GM12878 (cell line): Measurements from ENCODE around the gene BRICD5. TPM values are rescaled to one million over a fixed set of nuclear protein-coding genes. Genes with fewer than 3 reads are reported as not detected.

Experiments
- ATAC-seq: fragments of 200-7000 bp; cut with Tn5 transposase; 3 replicates; pipeline ENCODE4 v1.9.1; 2020; ENCODE audit warnings: mild to moderate bottlenecking, moderate library complexity
- Bru-seq: library from RNA; stranded (reverse); fragments of 400-500 nt; gene quantifications from one replicate; lab custom pipeline; 2021; lab: Mats Ljungman, UMichigan
- BruChase-seq, 2 experiments: library from RNA; stranded (reverse); fragments of 400-500 nt; gene quantifications; one replicate each; lab custom pipeline; 2021; lab: Mats Ljungman, UMichigan
- BruUV-seq: library from RNA; stranded (reverse); fragments of 400-500 nt; replicated peaks from 2 replicates; lab custom pipeline; 2021; lab: Mats Ljungman, UMichigan
- CTCF ChIA-PET: fragments of 300-600 bp; sonication (Branson Sonifier 250); formaldehyde crosslinking; extraction: SDS; loops from one replicate; lab custom pipeline; 2021; ENCODE audit warnings: inconsistent platforms; lab: Yijun Ruan, JAX
- POLR2A ChIA-PET: fragments of 350-600 bp; formaldehyde crosslinking; extraction: SDS; loops from one replicate; lab custom pipeline; 2021; ENCODE audit warnings: inconsistent platforms; lab: Charles Lee
- RAD21 ChIA-PET: fragments of 300-600 bp; sonication (Branson Sonifier 250); formaldehyde crosslinking; loops from one replicate; lab custom pipeline; 2023; ENCODE audit warnings: antibody characterized with exemption; ENCODE audit not compliant: unreplicated experiment; lab: Charles Lee
- SMC1A ChIA-PET: fragments of 300-600 bp; sonication (Branson Sonifier 250); formaldehyde crosslinking; loops from one replicate; lab custom pipeline; 2023; ENCODE audit not compliant: unreplicated experiment, uncharacterized antibody; lab: Charles Lee
- DNase-seq: peaks from one replicate; pipeline ENCODE4 v3.0.0-alpha.2; 2011; ENCODE audit warnings: low read depth, low spot score
- FAIRE-seq: peaks from 3 replicates; lab custom pipeline; 2011; peaks lifted over from hg19 to GRCh38; lab: Jason Lieb, UNC
- H2AFZ ChIP-seq: 2 replicates; pipeline ENCODE4 v1.6.0; 2011; ENCODE audit warnings: low read depth, low read length, control low read depth; ENCODE audit not compliant: control insufficient read depth
- H3K27ac ChIP-seq: 2 replicates; pipeline ENCODE4 v1.5.1; 2011; ENCODE audit warnings: control low read depth; ENCODE audit not compliant: control insufficient read depth, insufficient read depth
- H3K27me3 ChIP-seq, 2 experiments: replicated peaks in 1 of 2; 2 replicates each; pipeline versions ENCODE4 v1.6.0 to v1.6.1; 2011; ENCODE audit warnings: low read length in 1 of 2; ENCODE audit not compliant: control insufficient read depth in 2 of 2, insufficient read depth in 2 of 2
- H3K36me3 ChIP-seq, 2 experiments: 2 replicates each; pipeline ENCODE4 v1.5.1; 2011; ENCODE audit warnings: low read length in 1 of 2; ENCODE audit not compliant: control insufficient read depth in 2 of 2, insufficient read depth in 2 of 2
- H3K4me1 ChIP-seq: 2 replicates; pipeline ENCODE4 v1.6.1; 2011; ENCODE audit warnings: mild to moderate bottlenecking, low read length, moderate library complexity, mixed read lengths; ENCODE audit not compliant: control insufficient read depth, insufficient read depth
- H3K4me2 ChIP-seq: 2 replicates; pipeline ENCODE4 v1.6.0; 2011; ENCODE audit warnings: control low read depth; ENCODE audit not compliant: control insufficient read depth, insufficient read depth
- H3K4me3 ChIP-seq: fragments of 200-600 bp; sonication (generic); 2 replicates; pipeline ENCODE4 v1.5.1; 2016
- H3K79me2 ChIP-seq: 2 replicates; pipeline ENCODE4 v1.6.0; 2011; ENCODE audit warnings: low read length; ENCODE audit not compliant: control insufficient read depth, insufficient read depth
- H3K9ac ChIP-seq: 2 replicates; pipeline ENCODE4 v1.8.0; 2011; ENCODE audit warnings: low read length, control low read depth, mixed read lengths; ENCODE audit not compliant: control insufficient read depth, insufficient read depth
- H3K9me3 ChIP-seq: replicated peaks from 3 replicates; pipeline ENCODE4 v1.5.1; 2011; ENCODE audit warnings: mild to moderate bottlenecking, low read length; ENCODE audit not compliant: control insufficient read depth, insufficient read depth
- H4K20me1 ChIP-seq: 2 replicates; pipeline ENCODE4 v1.6.0; 2011; ENCODE audit not compliant: control insufficient read depth, insufficient read depth
- MTA3 ChIP-seq: IDR thresholded peaks from 2 replicates; pipeline ENCODE4 v1.6.1; 2012; ENCODE audit warnings: low read length, inconsistent platforms, borderline replicate concordance
- NFIC ChIP-seq: IDR thresholded peaks from 2 replicates; pipeline ENCODE4 v1.6.1; 2012; ENCODE audit warnings: low read depth, mild to moderate bottlenecking, inconsistent platforms, low read length, moderate library complexity
- POLR2A ChIP-seq: IDR thresholded peaks from 2 replicates; pipeline ENCODE4 v1.6.1; 2011; ENCODE audit warnings: low read depth, mild to moderate bottlenecking, low read length
- WGBS: methylation state at CpG from one replicate; pipeline ENCODE4 v1.1.6; 2016; ENCODE audit warnings: low lambda C conversion rate; ENCODE audit not compliant: insufficient replicate concordance, insufficient coverage; ENCODE audit errors: missing lambda C conversion rate; 5-methylcytosine and 5-hydroxymethylcytosine counted together
- in situ Hi-C: fragments of 300-500 bp; cut with MboI; formaldehyde crosslinking; loops from 9 replicates; pipeline ENCODE4 v1.14.3; 2018; ENCODE audit warnings: mixed read lengths
- intact Hi-C: fragments of 100-400 bp; cut with micrococcal nuclease; formaldehyde crosslinking; loops from one replicate; pipeline ENCODE4 v1.14.2; 2022; ENCODE audit not compliant: unreplicated experiment
- long read RNA-seq, 2 experiments: library from polyadenylated mRNA; unstranded; transcript quantifications; one replicate each; pipeline ENCODE4 v2.0.0, GENCODE V29; 2019 to 2020
- polyA minus RNA-seq, 3 experiments: library from RNA; depleted of rRNA, polyadenylated mRNA; stranded (reverse); fragments of >200 nt; gene quantifications; 2 replicates each; pipeline ENCODE4 v1.2.3, GENCODE V29; 2011
- polyA plus RNA-seq, 11 experiments: library from polyadenylated mRNA; depleted of rRNA in 4 of 11; unstranded in 6 of 11; stranded (reverse) in 5 of 11; fragments of >200 nt; fragmentation: Nextera tagmentation in 4 of 11; fragmentation: Illumina TruSeq in 1 of 11; extraction: Ambion mirVana in 4 of 11; extraction: Trizol in 1 of 11; gene quantifications; 1 replicate in 1 of 11; 2 replicates in 10 of 11; pipeline versions ENCODE4 v1.2.1 to v1.2.3, GENCODE V29; 2011 to 2016; ENCODE audit warnings: inconsistent platforms in 2 of 11, missing spikeins in 2 of 11, low read depth in 1 of 11
- total RNA-seq, 4 experiments: library from RNA; depleted of rRNA in 3 of 4; stranded (reverse); fragments of >200 nt in 3 of 4; fragmentation: Illumina TruSeq in 1 of 4; extraction: Trizol in 1 of 4; gene quantifications; 2 replicates each; pipeline versions ENCODE4 v1.2.1 to v1.2.3, GENCODE V29; 2013 to 2021

BRICD5 gene
- total RNA-seq (2013; cell fraction: nucleolus; rRNA removed): 4.3 and 6.3 TPM in 2 replicates
- total RNA-seq (2014; rRNA removed): 9.1 and 9.6 TPM in 2 replicates
- 1.5 and 2.7 TPM in 2 replicates for total RNA-seq (2014; rRNA removed; fragmentation: Illumina TruSeq; extraction: Trizol)
- 5.3 and 5.8 TPM in 2 replicates for total RNA-seq (2021)
- 0.43 TPM for polyA plus RNA-seq (2011; ENCODE audit: low read depth)
- polyA plus RNA-seq (2011; rRNA removed): 0.66 and 1.5 TPM in 2 replicates
- 1.2 and 9.8 TPM in 2 replicates for polyA plus RNA-seq (2011; cell fraction: cytosol; rRNA removed)
- polyA plus RNA-seq (2011; cell fraction: nucleus; rRNA removed): 34.9 and 41.5 TPM in 2 replicates
- 4.2 and 7.4 TPM in 2 replicates for polyA plus RNA-seq (2012)
- polyA plus RNA-seq (2014; fragmentation: Illumina TruSeq; extraction: Trizol): 1.5 TPM in 1 of 2 replicates, not detected in the other
- under 1 TPM in 1 of 2 experiments, not detected in 1; 0.58 TPM for polyA plus RNA-seq (2014; fragmentation: Nextera tagmentation; extraction: Ambion mirVana)
- 7.5 and 11.6 TPM in 2 replicates for polyA plus RNA-seq (2014; rRNA removed)
- polyA plus RNA-seq (2016; fragmentation: Nextera tagmentation; extraction: Ambion mirVana): 1 to 10 TPM in 1 of 2 experiments, under 1 TPM in 1; 0.84 to 1.1 TPM
- polyA minus RNA-seq (2011; rRNA and poly(A)+ RNA removed): 0.44 and 1.7 TPM in 2 replicates
- 2.4 and 4.0 TPM in 2 replicates for polyA minus RNA-seq (2011; cell fraction: cytosol; rRNA and poly(A)+ RNA removed)
- 5.4 and 10.9 TPM in 2 replicates for polyA minus RNA-seq (2011; cell fraction: nucleus; rRNA and poly(A)+ RNA removed)
- percentile 52 among the genes with signal in this experiment for Bru-seq, nascent RNA
- percentile 56 among the genes with signal in this experiment for BruChase-seq, experiment 1, labeled RNA remaining after a 6-hour chase
- percentile 53 among the genes with signal in this experiment for BruChase-seq, experiment 2, labeled RNA remaining after a 2-hour chase
- long read RNA-seq, experiment 1, partial matches to known transcripts: 0 of 1 reads
- long read RNA-seq, experiment 1, other reads (novel, unspliced or antisense): 0 of 1 reads
- long read RNA-seq, experiment 2: 0 reads

GRCh38 chr16:2210386-2211365 is at the start of gene BRICD5:
Gene BRICD5, minus strand, starts transcription at chr16:2210863. Its CDS starts 30 bp downstream, at chr16:2210833.
- peaks cover 6% of the 10 kb centered on the region; the same call in 1 of the 2 replicates for H3K4me1 ChIP-seq
- no peak within 1 kb of the TSS for H3K4me3 ChIP-seq
- peaks cover 8 to 19% of the 10 kb centered on the region in 2 experiments; a peak in 3 of 4 replicates for H3K36me3 ChIP-seq
- no peak within 1 kb of the TSS for H3K4me2 ChIP-seq
- SMC1A ChIA-PET: no interaction called here
- no peaks in the 10 kb centered on the region for H4K20me1 ChIP-seq
- no peak within 1 kb of the TSS for H3K9ac ChIP-seq
- POLR2A ChIA-PET: no interaction called here
- RAD21 ChIA-PET: no interaction called here
- FAIRE-seq (no peak), DNase-seq (no peak)
- no peak within 1 kb of the TSS for H3K27ac ChIP-seq
- in situ Hi-C loops (no loop called here), intact Hi-C loops (no loop called here)
- H3K27me3 ChIP-seq: no peaks in the 10 kb centered on the region
- no peak within 1 kb of the TSS for H2AFZ ChIP-seq
- 87% methylated on average over 24 of the region's 24 CpGs for WGBS
- CTCF ChIA-PET: interaction anchor here (0.5 to 1.1 kb wide), 2 partner anchors 16 to 45 kb away, joined by 3 read pairs; no protein-coding TSS in a partner anchor
- H3K9me3 ChIP-seq: no peaks in the 10 kb centered on the region
- TF ChIP-seq POLR2A: peak; percentile 61
- no peak for TF ChIP-seq NFIC
- peak; percentile 39; the same call in 1 of the 2 replicates for TF ChIP-seq MTA3
- TF ChIP-seq, all 136 proteins: peak for 2
- BruUV-seq: no TSS peak
- ATAC-seq: no peak
- H3K79me2 ChIP-seq: peaks cover 35% of the 10 kb centered on the region
